B cell (primary cell): ENCODE results near the gene CDKAL1.

Source experiments
- CTCF ChIP-seq: fragments of 200-600 bp; IDR thresholded peaks from one replicate; pipeline ENCODE4 v1.8.0; 2022; ENCODE audit warnings: antibody characterized with exemption, mild to moderate bottlenecking
- EZH2 ChIP-seq: IDR thresholded peaks from 2 replicates; pipeline ENCODE4 v1.6.1; 2012; ENCODE audit warnings: borderline replicate concordance, low read depth, mild to moderate bottlenecking, moderate library complexity, low read length; ENCODE audit not compliant: insufficient read depth, poor library complexity, severe bottlenecking

- no peak for TF ChIP-seq CTCF
- no peak for TF ChIP-seq EZH2
These were observed 545.3 kb downstream of the CDKAL1 start for GRCh38 chr6:21079468-21080048.
